ENCODE results near the gene PDZRN3. TPM values are rescaled to one million over a fixed set of nuclear protein-coding genes. Genes with fewer than 3 reads are reported as not detected.
"Not testable (repeated sequence)": the region's sequence is repeated elsewhere in the genome, so short reads cannot be mapped to it uniquely, and the experiment has no call there.

The PDZRN3 gene
- total RNA-seq, 1 donor from 2014 or later = 4.1 TPM

DNA sequence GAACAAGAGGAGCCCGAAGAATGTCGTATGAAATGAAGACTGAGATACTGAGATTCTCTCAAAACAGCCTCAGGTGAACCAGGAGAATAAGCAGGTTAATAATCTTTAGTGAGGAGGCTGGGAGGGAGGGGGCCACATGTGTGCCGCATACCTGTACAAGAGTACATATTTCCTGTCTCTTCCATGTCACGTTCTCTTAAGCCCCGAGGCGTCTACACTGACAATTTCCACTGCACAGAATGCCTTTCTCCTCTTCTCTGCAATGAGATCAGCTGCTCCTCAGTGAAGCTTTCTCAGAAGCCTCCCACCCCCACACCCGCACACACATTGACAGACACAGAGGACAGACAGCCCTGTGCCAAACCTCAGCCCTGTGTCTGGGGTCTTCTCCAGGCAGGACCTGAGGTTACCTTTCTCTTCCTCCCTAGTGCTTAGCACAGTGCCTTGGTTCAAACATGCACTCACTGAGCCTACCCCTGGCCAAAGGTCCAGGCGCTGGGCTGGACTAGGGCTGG lies 55.4 kb downstream of the PDZRN3 start:
- DNase-seq (ENCODE audit: low read depth) = no peak
- TF ChIP-seq, protein P1, sequence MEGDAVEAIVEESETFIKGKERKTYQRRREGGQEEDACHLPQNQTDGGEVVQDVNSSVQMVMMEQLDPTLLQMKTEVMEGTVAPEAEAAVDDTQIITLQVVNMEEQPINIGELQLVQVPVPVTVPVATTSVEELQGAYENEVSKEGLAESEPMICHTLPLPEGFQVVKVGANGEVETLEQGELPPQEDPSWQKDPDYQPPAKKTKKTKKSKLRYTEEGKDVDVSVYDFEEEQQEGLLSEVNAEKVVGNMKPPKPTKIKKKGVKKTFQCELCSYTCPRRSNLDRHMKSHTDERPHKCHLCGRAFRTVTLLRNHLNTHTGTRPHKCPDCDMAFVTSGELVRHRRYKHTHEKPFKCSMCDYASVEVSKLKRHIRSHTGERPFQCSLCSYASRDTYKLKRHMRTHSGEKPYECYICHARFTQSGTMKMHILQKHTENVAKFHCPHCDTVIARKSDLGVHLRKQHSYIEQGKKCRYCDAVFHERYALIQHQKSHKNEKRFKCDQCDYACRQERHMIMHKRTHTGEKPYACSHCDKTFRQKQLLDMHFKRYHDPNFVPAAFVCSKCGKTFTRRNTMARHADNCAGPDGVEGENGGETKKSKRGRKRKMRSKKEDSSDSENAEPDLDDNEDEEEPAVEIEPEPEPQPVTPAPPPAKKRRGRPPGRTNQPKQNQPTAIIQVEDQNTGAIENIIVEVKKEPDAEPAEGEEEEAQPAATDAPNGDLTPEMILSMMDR (IDR thresholded peaks at IDR 0.05; ENCODE audit: insufficient read depth, low read length, poor library complexity, severe bottlenecking) = no peak
- H3K27me3 ChIP-seq (ENCODE audit: control insufficient read depth, insufficient read depth, low read length) = no peaks in the 10 kb centered on the region
- no peaks in the 10 kb centered on the region for H3K36me3 ChIP-seq (ENCODE audit: control insufficient read depth, insufficient read depth, low read length)
- no peak overlapping the region for H3K4me3 ChIP-seq (ENCODE audit: low read depth, low read length)

DNA sequence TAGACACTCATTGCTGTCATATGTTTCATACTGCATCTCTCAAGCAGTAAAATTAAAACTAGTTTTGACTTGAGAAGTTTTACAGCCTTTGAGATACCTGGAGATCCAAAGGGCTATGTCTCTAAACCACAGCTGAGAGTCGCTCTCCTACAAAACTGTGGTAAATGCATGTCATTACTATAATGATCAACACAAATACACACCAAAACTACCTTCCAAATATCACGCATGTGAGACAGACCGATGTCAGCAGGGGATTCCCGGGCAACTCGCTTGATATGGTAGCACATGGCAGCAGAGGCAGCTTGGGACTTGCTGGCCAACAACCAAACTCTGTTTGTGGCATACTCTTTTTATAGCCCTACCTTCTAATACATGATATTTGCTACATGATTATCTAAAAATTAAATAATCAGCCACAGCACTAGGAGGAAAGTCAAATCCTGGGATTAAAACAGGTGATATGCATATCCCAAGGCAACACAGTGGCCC lies 56.3 kb downstream of the PDZRN3 start:
- Histone ChIP-seq H3K4me3 (ENCODE audit: low read depth, low read length) (no peak overlapping the region), H3K27me3 (ENCODE audit: control insufficient read depth, insufficient read depth, low read length) (no peaks in the 10 kb centered on the region), H3K36me3 (ENCODE audit: control insufficient read depth, insufficient read depth, low read length) (no peaks in the 10 kb centered on the region)
- TF ChIP-seq, protein P1 (IDR thresholded peaks at IDR 0.05; ENCODE audit: insufficient read depth, low read length, poor library complexity, severe bottlenecking) = no peak
- DNase-seq (ENCODE audit: low read depth) = no peak

DNA sequence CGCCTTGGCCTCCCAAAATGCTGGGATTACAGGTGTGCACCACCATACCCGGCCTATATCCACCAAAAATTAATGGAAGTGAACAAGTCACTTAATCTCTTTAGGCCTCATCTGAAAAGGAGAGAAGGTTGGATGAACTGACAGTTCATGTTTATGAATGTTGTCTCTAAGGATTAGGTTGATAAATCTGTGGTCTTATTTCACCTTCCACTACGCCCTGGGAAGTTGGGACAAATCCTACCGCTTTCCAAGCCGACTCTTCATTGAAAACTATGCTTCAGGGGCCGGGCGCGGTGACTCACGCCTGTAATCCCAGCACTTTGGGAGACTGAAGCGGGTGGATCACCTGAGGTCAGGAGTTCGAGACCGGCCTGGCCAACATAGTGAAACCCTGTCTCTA lies 59.4 kb downstream of the PDZRN3 start:
- H3K27me3 ChIP-seq (ENCODE audit: control insufficient read depth, insufficient read depth, low read length); H3K4me3 ChIP-seq (ENCODE audit: low read depth, low read length); H3K36me3 ChIP-seq (ENCODE audit: control insufficient read depth, insufficient read depth, low read length); DNase-seq (ENCODE audit: low read depth): not testable (repeated sequence)

DNA sequence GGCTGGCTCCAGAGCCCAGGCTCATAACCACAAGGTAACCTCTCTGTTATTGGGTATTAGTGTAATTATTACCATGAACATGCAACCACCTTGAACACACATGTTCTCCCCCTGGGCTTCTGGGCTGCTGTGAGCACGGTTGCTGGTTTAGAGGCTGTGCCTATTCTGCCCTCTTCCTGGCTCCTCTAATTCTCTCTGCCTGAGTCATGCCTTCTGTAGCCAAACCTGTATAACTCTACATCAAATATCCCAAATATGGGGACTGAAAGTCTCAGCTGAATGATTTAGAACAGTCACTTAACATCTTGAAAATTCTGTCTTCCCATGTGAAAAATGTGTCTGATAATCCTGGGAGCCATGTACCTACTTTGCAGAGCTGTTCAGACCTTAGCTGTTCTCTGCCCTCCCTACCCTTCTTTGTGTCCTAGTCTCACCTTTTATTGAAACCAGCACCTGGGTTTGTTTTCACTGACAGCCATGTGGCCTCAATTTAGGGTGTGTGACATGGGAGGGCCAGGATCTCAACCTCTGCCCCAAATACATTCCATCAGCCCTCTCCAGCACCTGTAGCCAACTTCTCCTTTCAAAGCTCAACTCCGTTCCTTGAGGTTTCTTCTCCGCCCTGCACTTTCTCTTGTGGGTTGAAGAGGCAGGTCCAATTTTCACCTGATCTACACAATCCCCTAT lies 60.7 kb downstream of the PDZRN3 start:
- Histone ChIP-seq H3K4me3 (ENCODE audit: low read depth, low read length) (no peak overlapping the region), H3K27me3 (ENCODE audit: control insufficient read depth, insufficient read depth, low read length) (no peaks in the 10 kb centered on the region), H3K36me3 (ENCODE audit: control insufficient read depth, insufficient read depth, low read length) (no peaks in the 10 kb centered on the region)
- TF ChIP-seq, protein P1 (IDR thresholded peaks at IDR 0.05; ENCODE audit: insufficient read depth, low read length, poor library complexity, severe bottlenecking) = no peak
- DNase-seq (ENCODE audit: low read depth) = peak; percentile 60

DNA sequence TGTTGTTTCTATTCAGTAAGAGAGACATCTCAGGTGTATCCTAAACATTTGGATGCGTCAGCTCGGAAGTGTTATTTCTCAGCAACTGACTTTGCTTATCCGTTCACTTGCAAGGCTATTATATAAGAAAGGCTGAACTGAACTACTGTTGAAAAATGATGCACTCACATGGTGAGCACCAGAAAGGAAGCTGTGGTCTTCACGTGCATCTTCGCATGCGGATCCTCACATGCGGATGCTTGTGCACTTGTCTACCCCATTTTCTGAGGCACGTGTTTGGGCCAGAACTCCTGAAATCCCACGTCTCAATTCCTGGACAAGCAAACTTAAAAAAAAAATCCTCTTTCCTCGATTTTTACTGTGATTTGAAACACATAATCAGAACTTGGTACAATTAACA lies 63.2 kb downstream of the PDZRN3 start:
- Histone ChIP-seq H3K36me3 (ENCODE audit: control insufficient read depth, insufficient read depth, low read length) (no peaks in the 10 kb centered on the region), H3K27me3 (ENCODE audit: control insufficient read depth, insufficient read depth, low read length) (no peaks in the 10 kb centered on the region), H3K4me3 (ENCODE audit: low read depth, low read length) (no peak overlapping the region)
- TF ChIP-seq, protein P1 (IDR thresholded peaks at IDR 0.05; ENCODE audit: insufficient read depth, low read length, poor library complexity, severe bottlenecking) = no peak
- DNase-seq (ENCODE audit: low read depth) = no peak

DNA sequence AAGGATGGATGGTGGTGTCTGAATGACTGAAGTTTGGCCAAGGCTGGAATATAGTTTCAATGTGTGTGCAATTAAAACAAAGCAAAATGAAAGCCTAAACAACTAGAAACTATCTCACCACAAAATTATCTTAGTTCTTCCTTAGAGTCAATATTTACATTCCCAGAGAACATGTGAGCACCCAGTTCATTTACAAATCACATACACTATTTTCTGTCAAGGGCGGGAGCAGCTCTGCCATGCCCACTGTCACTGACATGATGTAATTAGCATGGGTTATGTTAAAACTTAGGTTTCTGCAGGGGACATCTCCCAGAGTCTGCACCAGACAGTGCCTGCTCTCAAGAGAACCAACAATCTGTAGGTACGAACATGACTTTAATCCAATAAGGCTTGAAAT lies 65.0 kb downstream of the PDZRN3 start:
- TF ChIP-seq, protein P1 (IDR thresholded peaks at IDR 0.05; ENCODE audit: insufficient read depth, low read length, poor library complexity, severe bottlenecking) = no peak
- Histone ChIP-seq H3K27me3 (ENCODE audit: control insufficient read depth, insufficient read depth, low read length) (no peaks in the 10 kb centered on the region), H3K36me3 (ENCODE audit: control insufficient read depth, insufficient read depth, low read length) (no peaks in the 10 kb centered on the region), H3K4me3 (ENCODE audit: low read depth, low read length) (no peak overlapping the region)
- no peak for DNase-seq (ENCODE audit: low read depth)

Measured in kidney epithelial cell (primary cell).